Prostate gland (tissue), 2 donors: ENCODE data around the gene TNK1. TPM values are rescaled to one million over a fixed set of nuclear protein-coding genes. Genes with fewer than 3 reads are reported as not detected.
"Not testable (repeated sequence)": the region's sequence is repeated elsewhere in the genome, so short reads cannot be mapped to it uniquely, and the experiment has no call there.

Experiments
- DNase-seq: peaks from one replicate; pipeline ENCODE4 v3.0.0-alpha.2; 2019; ENCODE audit warnings: low spot score
- H3K27ac ChIP-seq, 2 donors: fragments of 200-600 bp; sonication (generic); 2 replicates each; pipeline ENCODE4 v1.5.1; 2017 to 2019
- H3K27me3 ChIP-seq: fragments of 200-600 bp; sonication (generic); replicated peaks from 2 replicates; pipeline ENCODE4 v1.5.1; 2019; ENCODE audit not compliant: insufficient read depth
- H3K36me3 ChIP-seq, 2 donors: fragments of 200-600 bp; sonication (generic); 1 replicate in 1 of 2; 2 replicates in 1 of 2; pipeline versions ENCODE4 v1.5.1 to v1.8.1; 2017 to 2019
- H3K4me1 ChIP-seq: fragments of 200-600 bp; sonication (generic); replicated peaks from 2 replicates; pipeline ENCODE4 v1.5.1; 2019
- H3K4me3 ChIP-seq, 2 donors: fragments of 200-600 bp; sonication (generic); 2 replicates each; pipeline ENCODE4 v1.5.1; 2017 to 2019
- H3K9me3 ChIP-seq: fragments of 200-600 bp; sonication (generic); 2 replicates; pipeline ENCODE4 v1.5.1; 2017
- POLR2A ChIP-seq: fragments of 450-650 bp; IDR thresholded peaks from one replicate; pipeline ENCODE4 v1.6.1; 2016; ENCODE audit warnings: antibody characterized with exemption, mild to moderate bottlenecking
- POLR2AphosphoS5 ChIP-seq: sonication (generic); formaldehyde crosslinking; IDR thresholded peaks from one replicate; pipeline ENCODE4 v1.6.1; 2017; ENCODE audit warnings: antibody characterized with exemption
- WGBS: methylation state at CpG from one replicate; pipeline ENCODE4 v1.1.5; 2018; 5-methylcytosine and 5-hydroxymethylcytosine counted together
- intact Hi-C: fragments of 100-400 bp; cut with DNase I; formaldehyde crosslinking; loops from one replicate; pipeline ENCODE4 v1.14.2; 2022
- total RNA-seq, 2 donors: library from RNA; depleted of rRNA; stranded (reverse); fragments of >200 nt; gene quantifications; one replicate each; pipeline ENCODE4 v1.1.0, GENCODE V29; 2016
- TF ChIP-seq, protein P1 (sequence below), 4 experiments: fragments of 200-600 bp in 2 of 4; fragments of 450-650 bp in 2 of 4; sonication (generic) in 2 of 4; IDR thresholded peaks; 1 replicate in 3 of 4; 2 replicates in 1 of 4; pipeline ENCODE4 v1.5.1; 2016 to 2019; ENCODE audit warnings: antibody characterized with exemption in 4 of 4, mild to moderate bottlenecking in 2 of 4, moderate library complexity in 2 of 4

Gene TNK1
- total RNA-seq, 2 donors from 2014 or later: 9.9 to 28.4 TPM

DNA sequence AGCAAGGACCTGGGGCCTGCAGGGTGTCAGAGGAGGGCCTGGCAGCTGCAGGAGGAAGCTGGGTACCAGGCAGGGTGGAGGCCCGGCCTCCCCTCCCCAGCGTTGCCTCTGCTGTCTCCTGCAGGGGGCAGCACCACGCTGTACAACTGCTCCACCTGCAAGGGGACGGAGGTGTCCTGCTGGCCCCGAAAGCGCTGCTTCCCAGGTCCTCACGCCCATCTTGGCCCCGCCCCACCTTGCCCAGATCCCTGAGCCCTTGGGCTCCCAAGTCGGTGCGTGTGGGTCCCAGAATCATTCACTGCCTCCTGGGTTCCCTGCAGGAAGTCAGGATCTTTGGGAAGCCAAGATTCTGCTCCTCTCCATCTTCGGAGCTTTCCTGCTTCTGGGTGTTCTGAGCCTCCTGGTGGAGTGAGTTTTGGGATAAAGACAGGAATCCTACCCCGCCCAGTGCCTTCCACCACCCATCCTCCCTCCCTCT, 24.8 kb upstream of the TNK1 start:
- no peaks in the 10 kb centered on the region for H3K36me3 ChIP-seq
- H3K27ac ChIP-seq: no peak overlapping the region
- H3K27me3 ChIP-seq: no peaks in the 10 kb centered on the region
- no peaks in the 10 kb centered on the region for H3K9me3 ChIP-seq
- intact Hi-C loops: loop anchor here (10.0 kb wide), 1 partner anchor 129 kb away; the partner anchor contains the start of genes POLR2A and SLC35G6
- H3K4me1 ChIP-seq: peaks cover 5% of the 10 kb centered on the region
- 10% methylated on average over 12 of the region's 12 CpGs for WGBS
- no peak for TF ChIP-seq POLR2A
- TF ChIP-seq, protein P1, sequence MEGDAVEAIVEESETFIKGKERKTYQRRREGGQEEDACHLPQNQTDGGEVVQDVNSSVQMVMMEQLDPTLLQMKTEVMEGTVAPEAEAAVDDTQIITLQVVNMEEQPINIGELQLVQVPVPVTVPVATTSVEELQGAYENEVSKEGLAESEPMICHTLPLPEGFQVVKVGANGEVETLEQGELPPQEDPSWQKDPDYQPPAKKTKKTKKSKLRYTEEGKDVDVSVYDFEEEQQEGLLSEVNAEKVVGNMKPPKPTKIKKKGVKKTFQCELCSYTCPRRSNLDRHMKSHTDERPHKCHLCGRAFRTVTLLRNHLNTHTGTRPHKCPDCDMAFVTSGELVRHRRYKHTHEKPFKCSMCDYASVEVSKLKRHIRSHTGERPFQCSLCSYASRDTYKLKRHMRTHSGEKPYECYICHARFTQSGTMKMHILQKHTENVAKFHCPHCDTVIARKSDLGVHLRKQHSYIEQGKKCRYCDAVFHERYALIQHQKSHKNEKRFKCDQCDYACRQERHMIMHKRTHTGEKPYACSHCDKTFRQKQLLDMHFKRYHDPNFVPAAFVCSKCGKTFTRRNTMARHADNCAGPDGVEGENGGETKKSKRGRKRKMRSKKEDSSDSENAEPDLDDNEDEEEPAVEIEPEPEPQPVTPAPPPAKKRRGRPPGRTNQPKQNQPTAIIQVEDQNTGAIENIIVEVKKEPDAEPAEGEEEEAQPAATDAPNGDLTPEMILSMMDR (IDR thresholded peaks at IDR 0.05): peak; percentile 61 to 94 (median 88)
- peak; percentile 63 for TF ChIP-seq POLR2AphosphoS5
- peak; percentile 71 for DNase-seq
- no peak overlapping the region for H3K4me3 ChIP-seq

DNA sequence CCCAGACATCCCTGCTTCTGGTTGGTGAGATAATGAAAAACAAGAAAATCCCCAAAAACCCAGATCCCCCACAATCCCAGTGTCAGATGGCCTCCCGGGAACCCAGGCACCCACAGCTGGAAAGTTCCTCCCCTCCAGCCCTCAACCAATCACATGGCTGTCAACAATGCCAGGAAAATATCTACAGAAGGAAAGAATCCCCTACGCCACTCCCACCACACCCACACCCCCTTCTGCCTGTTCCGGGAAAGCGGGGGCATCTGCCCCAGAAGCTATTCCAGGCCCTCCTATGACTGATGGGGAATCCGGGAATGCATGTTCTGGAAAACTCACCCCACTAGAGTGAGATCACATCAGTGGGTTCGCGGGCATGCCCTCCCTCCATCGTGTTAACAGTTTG, 24.1 kb upstream of the TNK1 start:
- no peak for DNase-seq
- intact Hi-C loops: loop anchor here (1.0 to 10.0 kb wide), 2 partner anchors 80 to 128 kb away; partner anchors contain the start of genes POLR2A and SLC35G6
- Histone ChIP-seq H3K4me3 (no peak overlapping the region), H3K4me1 (peaks cover 5% of the 10 kb centered on the region), H3K27me3 (no peaks in the 10 kb centered on the region), H3K27ac (no peak overlapping the region), H3K36me3 (no peaks in the 10 kb centered on the region), H3K9me3 (no peaks in the 10 kb centered on the region)
- TF ChIP-seq, protein P1 (IDR thresholded peaks at IDR 0.05): no peak
- TF ChIP-seq POLR2A (no peak), POLR2AphosphoS5 (no peak)
- WGBS: 83% methylated on average over 8 of the region's 8 CpGs

DNA sequence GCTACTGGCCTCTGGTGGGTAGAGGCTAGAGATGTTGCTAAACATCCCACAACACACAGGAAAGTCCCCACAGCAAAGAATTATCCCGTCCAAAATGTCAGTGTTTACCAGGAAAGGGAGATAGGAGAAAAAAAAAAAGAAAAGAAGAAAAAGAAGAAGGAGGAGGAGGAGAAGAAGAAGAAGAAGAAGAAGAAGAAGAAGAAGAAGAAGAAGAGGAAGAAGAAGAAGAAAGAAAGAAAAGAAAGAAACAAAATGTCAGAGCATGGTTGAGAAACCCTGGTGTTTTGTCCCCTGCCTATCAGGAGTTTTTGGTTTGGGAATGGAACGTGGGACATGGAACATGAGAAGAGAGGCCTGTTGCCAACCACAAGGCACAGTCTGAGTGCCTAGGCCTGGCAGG, 23.5 kb upstream of the TNK1 start:
- no peaks in the 10 kb centered on the region for H3K27me3 ChIP-seq
- no peak overlapping the region for H3K27ac ChIP-seq
- DNase-seq: no peak
- intact Hi-C loops: loop anchor here (1.0 to 10.0 kb wide), 2 partner anchors 79 to 127 kb away; partner anchors contain the start of genes POLR2A and SLC35G6
- no peak overlapping the region for H3K4me3 ChIP-seq
- H3K9me3 ChIP-seq: no peaks in the 10 kb centered on the region
- 46% methylated on average over 2 of the region's 2 CpGs for WGBS
- peaks cover 5% of the 10 kb centered on the region for H3K4me1 ChIP-seq
- TF ChIP-seq POLR2A (no peak), POLR2AphosphoS5 (no peak)
- TF ChIP-seq, protein P1 (IDR thresholded peaks at IDR 0.05): no peak
- H3K36me3 ChIP-seq: no peaks in the 10 kb centered on the region

DNA sequence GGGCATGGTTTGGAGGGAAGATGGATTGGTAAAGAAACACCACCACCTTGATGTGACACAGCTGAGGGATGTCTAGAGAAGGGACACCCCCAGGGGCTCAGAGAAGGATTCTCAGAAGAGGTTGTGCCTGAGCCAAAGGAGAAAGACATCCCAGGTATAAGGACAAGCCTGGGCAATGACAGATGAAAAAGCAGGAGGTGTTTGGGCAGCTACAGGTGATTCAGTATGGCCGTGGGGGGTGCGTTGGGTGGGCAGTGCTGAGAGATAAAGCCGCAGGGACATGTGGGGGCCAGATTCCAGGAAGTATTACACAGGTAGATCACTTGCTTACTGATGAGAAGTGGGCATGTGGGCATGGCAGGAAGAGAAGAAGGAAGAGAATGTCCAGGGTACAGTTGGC, 19.0 kb upstream of the TNK1 start:
- DNase-seq: no peak
- Histone ChIP-seq H3K4me1 (no peaks in the 10 kb centered on the region), H3K4me3 (no peak overlapping the region), H3K27me3 (no peaks in the 10 kb centered on the region), H3K9me3 (no peaks in the 10 kb centered on the region), H3K36me3 (no peaks in the 10 kb centered on the region), H3K27ac (no peak overlapping the region)
- TF ChIP-seq POLR2AphosphoS5: no peak
- TF ChIP-seq, protein P1 (IDR thresholded peaks at IDR 0.05): no peak
- TF ChIP-seq POLR2A: no peak
- WGBS: 39% methylated on average over 3 of the region's 3 CpGs
- intact Hi-C loops: no loop called here

DNA sequence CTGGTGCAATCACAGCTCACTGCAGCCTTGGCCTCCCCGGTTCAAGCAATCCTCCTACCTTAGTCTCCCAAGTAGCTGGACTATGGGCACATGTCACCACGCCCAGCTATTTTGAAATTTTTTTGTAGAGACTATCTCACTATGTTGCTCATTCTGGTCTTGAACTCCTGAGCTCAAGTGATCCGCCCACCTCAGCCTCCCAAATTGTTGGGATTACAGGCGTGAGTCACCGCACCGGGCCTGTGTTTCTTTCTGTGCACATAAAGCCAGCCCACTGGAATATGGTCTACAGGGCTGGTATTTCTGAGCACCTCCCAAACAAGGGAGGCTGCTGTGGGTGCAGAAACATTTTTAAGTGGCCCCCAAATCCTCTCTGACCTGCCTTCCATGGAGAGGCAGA, 17.6 kb upstream of the TNK1 start:
- DNase-seq: no peak
- H3K4me3 ChIP-seq: no peak overlapping the region
- WGBS: 93% methylated on average over 6 of the region's 6 CpGs
- H3K9me3 ChIP-seq: no peaks in the 10 kb centered on the region
- H3K27ac ChIP-seq: no peak overlapping the region
- H3K4me1 ChIP-seq: no peaks in the 10 kb centered on the region
- no peaks in the 10 kb centered on the region for H3K36me3 ChIP-seq
- no peaks in the 10 kb centered on the region for H3K27me3 ChIP-seq
- intact Hi-C loops: no loop called here
- TF ChIP-seq POLR2A (no peak), POLR2AphosphoS5 (no peak)
- TF ChIP-seq, protein P1 (IDR thresholded peaks at IDR 0.05): no peak

DNA sequence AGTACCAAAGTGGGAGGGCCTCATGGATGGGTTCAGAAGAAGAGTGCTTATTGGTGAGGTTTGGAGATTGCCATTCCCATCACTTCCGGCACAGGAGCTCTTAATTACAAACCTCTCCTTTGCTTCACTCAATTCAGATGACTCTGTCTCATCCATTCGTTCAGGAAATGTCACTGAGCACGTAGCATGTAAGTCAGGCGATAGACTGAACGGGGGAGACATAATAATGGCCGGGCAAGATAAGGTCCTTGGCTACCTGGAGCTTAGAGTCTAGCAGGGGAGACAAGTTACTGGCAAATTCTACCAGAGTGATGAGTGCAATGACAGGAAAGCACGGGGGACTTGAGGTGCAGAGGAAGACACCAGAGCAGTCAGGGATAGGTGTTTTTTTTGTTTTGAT, 14.9 kb upstream of the TNK1 start:
- DNase-seq, H3K4me1 ChIP-seq, intact Hi-C loops, H3K9me3 ChIP-seq, H3K27me3 ChIP-seq, H3K4me3 ChIP-seq, H3K27ac ChIP-seq, H3K36me3 ChIP-seq: not testable (repeated sequence)
- 94% methylated on average over 6 of the region's 7 CpGs for WGBS
